Stomach (tissue), 4 donors: ENCODE measurements around the gene KCNH8.

Experiments used
- EP300 ChIP-seq: sonication (generic); formaldehyde crosslinking; IDR thresholded peaks from one replicate; pipeline ENCODE4 v1.6.1; 2017; ENCODE audit warnings: antibody characterized with exemption
- POLR2A ChIP-seq, 4 donors: fragments of 450-650 bp; IDR thresholded peaks; one replicate each; pipeline ENCODE4 v1.6.1; 2016; ENCODE audit warnings: antibody characterized with exemption in 4 of 4, control low read depth in 2 of 4, mild to moderate bottlenecking in 1 of 4, moderate library complexity in 1 of 4
- POLR2AphosphoS5 ChIP-seq, 3 donors: sonication (generic); formaldehyde crosslinking; IDR thresholded peaks; one replicate each; pipeline ENCODE4 v1.6.1; 2016; ENCODE audit warnings: antibody characterized with exemption in 3 of 3
- TF ChIP-seq, protein P1 (sequence below), 7 experiments: fragments of 450-650 bp in 4 of 7; fragments of 200-600 bp in 3 of 7; sonication (generic) in 3 of 7; IDR thresholded peaks; one replicate each; pipeline ENCODE4 v1.5.1; 2016 to 2019; ENCODE audit warnings: antibody characterized with exemption in 7 of 7, control low read depth in 2 of 7, mild to moderate bottlenecking in 1 of 7

GRCh38 chr3:19399836-19400235 is 251.5 kb downstream of the KCNH8 start:
- no peak for TF ChIP-seq POLR2A (IDR thresholded peaks at IDR 0.05)
- TF ChIP-seq, protein P1, sequence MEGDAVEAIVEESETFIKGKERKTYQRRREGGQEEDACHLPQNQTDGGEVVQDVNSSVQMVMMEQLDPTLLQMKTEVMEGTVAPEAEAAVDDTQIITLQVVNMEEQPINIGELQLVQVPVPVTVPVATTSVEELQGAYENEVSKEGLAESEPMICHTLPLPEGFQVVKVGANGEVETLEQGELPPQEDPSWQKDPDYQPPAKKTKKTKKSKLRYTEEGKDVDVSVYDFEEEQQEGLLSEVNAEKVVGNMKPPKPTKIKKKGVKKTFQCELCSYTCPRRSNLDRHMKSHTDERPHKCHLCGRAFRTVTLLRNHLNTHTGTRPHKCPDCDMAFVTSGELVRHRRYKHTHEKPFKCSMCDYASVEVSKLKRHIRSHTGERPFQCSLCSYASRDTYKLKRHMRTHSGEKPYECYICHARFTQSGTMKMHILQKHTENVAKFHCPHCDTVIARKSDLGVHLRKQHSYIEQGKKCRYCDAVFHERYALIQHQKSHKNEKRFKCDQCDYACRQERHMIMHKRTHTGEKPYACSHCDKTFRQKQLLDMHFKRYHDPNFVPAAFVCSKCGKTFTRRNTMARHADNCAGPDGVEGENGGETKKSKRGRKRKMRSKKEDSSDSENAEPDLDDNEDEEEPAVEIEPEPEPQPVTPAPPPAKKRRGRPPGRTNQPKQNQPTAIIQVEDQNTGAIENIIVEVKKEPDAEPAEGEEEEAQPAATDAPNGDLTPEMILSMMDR (IDR thresholded peaks at IDR 0.05) = no peak
- TF ChIP-seq POLR2AphosphoS5 (IDR thresholded peaks at IDR 0.05) = no peak
- no peak for TF ChIP-seq EP300
